Measurements from ENCODE around the gene TNFSF13.

The TNFSF13 gene

GRCh38 chr17:7555320-7555948, 3.1 kb upstream of the TNFSF13 start:
- TF ChIP-seq, protein P1, sequence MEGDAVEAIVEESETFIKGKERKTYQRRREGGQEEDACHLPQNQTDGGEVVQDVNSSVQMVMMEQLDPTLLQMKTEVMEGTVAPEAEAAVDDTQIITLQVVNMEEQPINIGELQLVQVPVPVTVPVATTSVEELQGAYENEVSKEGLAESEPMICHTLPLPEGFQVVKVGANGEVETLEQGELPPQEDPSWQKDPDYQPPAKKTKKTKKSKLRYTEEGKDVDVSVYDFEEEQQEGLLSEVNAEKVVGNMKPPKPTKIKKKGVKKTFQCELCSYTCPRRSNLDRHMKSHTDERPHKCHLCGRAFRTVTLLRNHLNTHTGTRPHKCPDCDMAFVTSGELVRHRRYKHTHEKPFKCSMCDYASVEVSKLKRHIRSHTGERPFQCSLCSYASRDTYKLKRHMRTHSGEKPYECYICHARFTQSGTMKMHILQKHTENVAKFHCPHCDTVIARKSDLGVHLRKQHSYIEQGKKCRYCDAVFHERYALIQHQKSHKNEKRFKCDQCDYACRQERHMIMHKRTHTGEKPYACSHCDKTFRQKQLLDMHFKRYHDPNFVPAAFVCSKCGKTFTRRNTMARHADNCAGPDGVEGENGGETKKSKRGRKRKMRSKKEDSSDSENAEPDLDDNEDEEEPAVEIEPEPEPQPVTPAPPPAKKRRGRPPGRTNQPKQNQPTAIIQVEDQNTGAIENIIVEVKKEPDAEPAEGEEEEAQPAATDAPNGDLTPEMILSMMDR (IDR thresholded peaks at IDR 0.05; ENCODE audit: low read depth, low read length) = no peak
- no peak overlapping the region for H3K4me3 ChIP-seq (ENCODE audit: low read depth, low read length)
- H3K36me3 ChIP-seq = no peaks in the 10 kb centered on the region
- DNase-seq = no peak
- no peaks in the 10 kb centered on the region for H3K27me3 ChIP-seq
- no peaks in the 10 kb centered on the region for H3K9me3 ChIP-seq
- no peaks in the 10 kb centered on the region; the same call in 1 of the 2 replicates for H3K4me1 ChIP-seq

- Histone ChIP-seq H3K9me3 (no peaks in the 10 kb centered on the region), H3K36me3 (no peaks in the 10 kb centered on the region), H3K4me1 (no peaks in the 10 kb centered on the region; the same call in 1 of the 2 replicates), H3K27me3 (no peaks in the 10 kb centered on the region), H3K4me3 (ENCODE audit: low read depth, low read length) (no peak overlapping the region)
- no peak for DNase-seq
- TF ChIP-seq, protein P1 (IDR thresholded peaks at IDR 0.05; ENCODE audit: low read depth, low read length) = no peak
Observed at GRCh38 chr17:7556627-7557026, 1.9 kb upstream of the TNFSF13 start.

GRCh38 chr17:7557147-7557764, 1.3 kb upstream of the TNFSF13 start:
- Histone ChIP-seq H3K4me1 (no peaks in the 10 kb centered on the region; the same call in 1 of the 2 replicates), H3K4me3 (ENCODE audit: low read depth, low read length) (no peak overlapping the region), H3K36me3 (no peaks in the 10 kb centered on the region), H3K9me3 (no peaks in the 10 kb centered on the region), H3K27me3 (no peaks in the 10 kb centered on the region)
- no peak for DNase-seq
- TF ChIP-seq, protein P1 (IDR thresholded peaks at IDR 0.05; ENCODE audit: low read depth, low read length) = no peak

GRCh38 chr17:7557775-7558543, 591 bp upstream of the TNFSF13 start:
- no peaks in the 10 kb centered on the region for H3K27me3 ChIP-seq
- no peaks in the 10 kb centered on the region; the same call in 1 of the 2 replicates for H3K4me1 ChIP-seq
- peak; percentile 38 for DNase-seq
- no peaks in the 10 kb centered on the region for H3K36me3 ChIP-seq
- no peak overlapping the region for H3K4me3 ChIP-seq (ENCODE audit: low read depth, low read length)
- no peaks in the 10 kb centered on the region for H3K9me3 ChIP-seq
- TF ChIP-seq, protein P1 (IDR thresholded peaks at IDR 0.05; ENCODE audit: low read depth, low read length) = no peak

GRCh38 chr17:7559320-7560171, 996 bp downstream of the TNFSF13 start:
- no peak for DNase-seq
- no peaks in the 10 kb centered on the region for H3K27me3 ChIP-seq
- no peaks in the 10 kb centered on the region for H3K9me3 ChIP-seq
- no peaks in the 10 kb centered on the region; the same call in 1 of the 2 replicates for H3K4me1 ChIP-seq
- peaks cover 6% of the 10 kb centered on the region; the same call in 1 of the 2 replicates for H3K36me3 ChIP-seq
- no peak overlapping the region for H3K4me3 ChIP-seq (ENCODE audit: low read depth, low read length)
- TF ChIP-seq, protein P1 (IDR thresholded peaks at IDR 0.05; ENCODE audit: low read depth, low read length) = no peak
